Mammary epithelial cell (primary cell): ENCODE data around the gene NXF1.

ENCODE experiments used
- EZH2 ChIP-seq: IDR thresholded peaks from 2 replicates; pipeline ENCODE4 v1.6.1; 2012; ENCODE audit warnings: low read length, inconsistent platforms, borderline replicate concordance
- TF ChIP-seq, protein P1 (sequence below), 2 donors: IDR thresholded peaks in 1 of 2; conservative IDR thresholded peaks in 1 of 2; 2 replicates each; pipeline ENCODE4 v1.5.1; 2011 to 2012; ENCODE audit warnings: inconsistent platforms in 2 of 2, low read length in 2 of 2, mild to moderate bottlenecking in 2 of 2, control low read depth in 1 of 2, low read depth in 1 of 2; ENCODE audit not compliant: insufficient read depth in 1 of 2; ENCODE audit errors: extremely low read depth in 1 of 2

DNA sequence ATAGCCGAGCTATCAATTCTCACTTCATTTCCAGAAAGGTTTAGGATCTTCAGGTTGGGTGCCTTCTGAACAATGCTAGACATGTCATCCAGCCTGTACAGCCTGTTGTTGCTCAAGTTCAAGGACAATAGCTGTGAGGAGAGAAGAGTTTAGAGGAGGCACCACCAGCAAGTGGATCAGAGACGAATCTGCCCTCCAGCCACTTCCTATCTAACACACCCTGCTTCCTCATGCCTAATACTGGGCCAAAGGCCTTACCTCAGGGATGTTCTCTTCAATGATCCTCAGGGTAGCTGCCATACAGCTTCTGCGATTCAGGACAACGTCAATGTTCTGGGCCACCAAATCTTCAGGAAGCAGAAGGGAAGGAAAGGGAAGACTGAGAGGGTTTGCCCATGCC lies 4.2 kb downstream of the NXF1 start:
- TF ChIP-seq, protein P1, sequence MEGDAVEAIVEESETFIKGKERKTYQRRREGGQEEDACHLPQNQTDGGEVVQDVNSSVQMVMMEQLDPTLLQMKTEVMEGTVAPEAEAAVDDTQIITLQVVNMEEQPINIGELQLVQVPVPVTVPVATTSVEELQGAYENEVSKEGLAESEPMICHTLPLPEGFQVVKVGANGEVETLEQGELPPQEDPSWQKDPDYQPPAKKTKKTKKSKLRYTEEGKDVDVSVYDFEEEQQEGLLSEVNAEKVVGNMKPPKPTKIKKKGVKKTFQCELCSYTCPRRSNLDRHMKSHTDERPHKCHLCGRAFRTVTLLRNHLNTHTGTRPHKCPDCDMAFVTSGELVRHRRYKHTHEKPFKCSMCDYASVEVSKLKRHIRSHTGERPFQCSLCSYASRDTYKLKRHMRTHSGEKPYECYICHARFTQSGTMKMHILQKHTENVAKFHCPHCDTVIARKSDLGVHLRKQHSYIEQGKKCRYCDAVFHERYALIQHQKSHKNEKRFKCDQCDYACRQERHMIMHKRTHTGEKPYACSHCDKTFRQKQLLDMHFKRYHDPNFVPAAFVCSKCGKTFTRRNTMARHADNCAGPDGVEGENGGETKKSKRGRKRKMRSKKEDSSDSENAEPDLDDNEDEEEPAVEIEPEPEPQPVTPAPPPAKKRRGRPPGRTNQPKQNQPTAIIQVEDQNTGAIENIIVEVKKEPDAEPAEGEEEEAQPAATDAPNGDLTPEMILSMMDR (conservative IDR thresholded peaks at IDR 0.05 in 1 of 2, IDR thresholded peaks at IDR 0.05 in 1 of 2; ENCODE audit: extremely low read depth in 1 of 2, insufficient read depth in 1 of 2, low read depth in 1 of 2, low read length in 2 of 2): no peak
- TF ChIP-seq EZH2: no peak
